ENCODE measurements around the gene ATF6. TPM values are rescaled to one million over a fixed set of nuclear protein-coding genes. Genes with fewer than 3 reads are reported as not detected.
A peak's percentile ranks its signal among the peaks of the same experiment; 100 is the strongest.
"Not testable (repeated sequence)": the region's sequence is repeated elsewhere in the genome, so short reads cannot be mapped to it uniquely, and the experiment has no call there.

Gene ATF6
- total RNA-seq, 1 donor from 2014 or later: 31.3 TPM

DNA sequence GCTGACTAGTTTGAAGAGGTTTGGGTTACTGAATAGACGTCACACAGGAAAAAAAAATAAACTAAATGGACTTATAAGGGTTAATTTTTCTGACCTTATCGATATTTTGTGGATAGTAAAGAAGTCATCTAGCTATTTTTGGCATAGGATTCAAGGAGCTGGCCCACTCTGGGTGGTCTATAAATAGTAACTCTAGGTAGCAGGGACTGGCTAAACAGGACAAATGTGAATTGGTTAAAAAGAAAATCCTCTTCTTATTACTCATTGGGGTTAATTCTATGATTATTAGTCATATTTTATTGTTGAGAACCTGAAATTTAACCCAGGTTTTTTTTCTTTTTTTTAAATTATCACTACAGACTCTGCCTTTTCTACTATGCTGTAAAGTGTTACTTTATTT, 61.7 kb downstream of the ATF6 start:
- no peak for ATAC-seq
- intact Hi-C loops (cut with DNase I): no loop called here
- TF ChIP-seq, protein P1, sequence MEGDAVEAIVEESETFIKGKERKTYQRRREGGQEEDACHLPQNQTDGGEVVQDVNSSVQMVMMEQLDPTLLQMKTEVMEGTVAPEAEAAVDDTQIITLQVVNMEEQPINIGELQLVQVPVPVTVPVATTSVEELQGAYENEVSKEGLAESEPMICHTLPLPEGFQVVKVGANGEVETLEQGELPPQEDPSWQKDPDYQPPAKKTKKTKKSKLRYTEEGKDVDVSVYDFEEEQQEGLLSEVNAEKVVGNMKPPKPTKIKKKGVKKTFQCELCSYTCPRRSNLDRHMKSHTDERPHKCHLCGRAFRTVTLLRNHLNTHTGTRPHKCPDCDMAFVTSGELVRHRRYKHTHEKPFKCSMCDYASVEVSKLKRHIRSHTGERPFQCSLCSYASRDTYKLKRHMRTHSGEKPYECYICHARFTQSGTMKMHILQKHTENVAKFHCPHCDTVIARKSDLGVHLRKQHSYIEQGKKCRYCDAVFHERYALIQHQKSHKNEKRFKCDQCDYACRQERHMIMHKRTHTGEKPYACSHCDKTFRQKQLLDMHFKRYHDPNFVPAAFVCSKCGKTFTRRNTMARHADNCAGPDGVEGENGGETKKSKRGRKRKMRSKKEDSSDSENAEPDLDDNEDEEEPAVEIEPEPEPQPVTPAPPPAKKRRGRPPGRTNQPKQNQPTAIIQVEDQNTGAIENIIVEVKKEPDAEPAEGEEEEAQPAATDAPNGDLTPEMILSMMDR (IDR thresholded peaks at IDR 0.05): no peak
- H3K4me1 ChIP-seq: no peaks in the 10 kb centered on the region
- no peak for DNase-seq
- no peak overlapping the region for H3K27ac ChIP-seq
- no peaks in the 10 kb centered on the region for H3K9me3 ChIP-seq
- peaks cover 8% of the 10 kb centered on the region for H3K36me3 ChIP-seq
- H3K27me3 ChIP-seq (ENCODE audit: low read depth): no peaks in the 10 kb centered on the region
- no peak overlapping the region for H3K4me3 ChIP-seq

DNA sequence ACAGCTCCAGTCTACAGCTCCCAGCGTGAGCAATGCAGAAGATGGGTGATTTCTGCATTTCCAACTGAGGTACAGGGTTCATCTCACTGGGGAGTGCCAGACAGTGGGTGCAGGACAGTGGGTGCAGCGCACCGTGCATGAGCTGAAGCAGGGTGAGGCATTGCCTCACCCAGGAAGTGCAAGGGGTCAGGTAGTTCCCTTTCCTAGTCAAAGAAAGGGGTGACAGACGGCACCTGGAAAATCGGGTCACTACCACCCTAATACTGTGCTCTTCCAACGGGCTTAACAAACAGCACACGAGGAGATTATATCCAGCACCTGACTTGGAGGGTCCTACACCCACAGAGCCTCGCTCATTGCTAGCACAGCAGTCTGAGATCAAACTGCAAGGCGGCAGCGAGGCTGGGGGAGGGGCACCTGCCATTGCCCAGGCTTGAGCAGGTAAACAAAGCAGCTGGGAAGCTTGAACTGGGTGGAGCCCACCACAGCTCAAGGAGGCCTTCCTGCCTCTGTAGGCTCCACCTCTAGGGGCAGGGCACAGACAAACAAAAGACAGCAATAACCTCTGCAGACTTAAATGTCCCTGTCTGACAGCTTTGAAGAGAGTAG, 66.3 kb downstream of the ATF6 start:
- not testable (repeated sequence) for DNase-seq

DNA sequence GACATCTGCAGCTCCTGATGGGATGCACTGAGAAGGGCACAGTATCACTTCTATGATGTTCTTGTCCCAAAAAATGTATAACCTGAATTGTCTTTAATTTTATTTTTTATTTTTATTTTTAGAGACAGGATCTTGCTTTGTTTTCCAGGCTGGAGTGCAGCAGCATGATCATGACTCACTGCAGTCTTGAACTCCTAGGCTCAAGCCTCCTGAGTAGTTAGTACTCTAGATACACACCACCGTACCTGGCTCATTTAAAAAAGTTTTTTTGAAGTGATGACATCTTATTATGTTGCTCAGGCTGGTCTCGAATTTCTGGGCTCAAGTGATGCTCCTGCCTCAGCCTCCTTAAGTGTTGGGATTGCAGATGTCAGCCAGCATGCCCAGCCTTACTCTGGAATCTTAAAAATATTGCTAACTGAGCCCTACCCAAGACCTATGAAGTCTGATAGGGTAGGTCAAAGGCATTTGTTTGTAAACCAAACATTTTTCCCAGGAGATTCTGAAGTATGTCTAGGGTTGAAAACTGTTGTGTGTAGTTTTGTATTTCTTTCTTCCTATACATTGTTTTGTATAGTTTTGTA, 68.9 kb downstream of the ATF6 start:
- TF ChIP-seq, protein P1 (IDR thresholded peaks at IDR 0.05): no peak
- Histone ChIP-seq H3K4me1 (no peaks in the 10 kb centered on the region), H3K27me3 (ENCODE audit: low read depth) (no peaks in the 10 kb centered on the region), H3K9me3 (no peaks in the 10 kb centered on the region), H3K36me3 (peaks cover 19% of the 10 kb centered on the region), H3K4me3 (no peak overlapping the region), H3K27ac (no peak overlapping the region)
- ATAC-seq: peak in 1 of 2 donors; percentile 36
- no peak for DNase-seq
- intact Hi-C loops (cut with DNase I): no loop called here

More for the DNA sequence above, 66.3 kb downstream of the ATF6 start:
- H3K27ac ChIP-seq; H3K4me1 ChIP-seq; ATAC-seq; H3K27me3 ChIP-seq (ENCODE audit: low read depth); intact Hi-C loops (cut with DNase I); H3K9me3 ChIP-seq; H3K36me3 ChIP-seq; H3K4me3 ChIP-seq: not testable (repeated sequence)

DNA sequence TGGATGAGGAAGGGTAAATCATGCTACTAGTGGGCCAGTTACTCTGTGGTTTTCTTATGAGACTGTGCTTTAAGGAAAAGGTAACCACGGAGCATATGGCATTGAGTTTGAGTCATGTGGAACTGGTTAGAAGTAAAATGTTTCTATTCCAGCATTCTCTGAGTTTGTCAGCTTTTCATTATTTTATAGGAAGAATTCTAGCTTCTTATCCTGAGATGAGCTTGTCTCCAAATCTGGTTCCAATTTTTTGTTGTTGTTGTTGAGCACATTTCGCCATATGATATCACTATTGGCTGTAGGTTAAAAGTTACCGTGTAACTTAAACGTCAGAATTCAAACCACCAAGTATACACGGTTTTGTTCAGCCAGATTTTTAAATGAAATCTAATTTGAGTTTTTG, 69.9 kb downstream of the ATF6 start:
- TF ChIP-seq, protein P1 (IDR thresholded peaks at IDR 0.05): no peak
- H3K9me3 ChIP-seq: no peaks in the 10 kb centered on the region
- no peak overlapping the region for H3K27ac ChIP-seq
- DNase-seq (no peak), ATAC-seq (no peak)
- H3K27me3 ChIP-seq (ENCODE audit: low read depth): no peaks in the 10 kb centered on the region
- no peak overlapping the region for H3K4me3 ChIP-seq
- no peaks in the 10 kb centered on the region for H3K4me1 ChIP-seq
- H3K36me3 ChIP-seq: peaks cover 20% of the 10 kb centered on the region
- intact Hi-C loops (cut with DNase I): no loop called here

DNA sequence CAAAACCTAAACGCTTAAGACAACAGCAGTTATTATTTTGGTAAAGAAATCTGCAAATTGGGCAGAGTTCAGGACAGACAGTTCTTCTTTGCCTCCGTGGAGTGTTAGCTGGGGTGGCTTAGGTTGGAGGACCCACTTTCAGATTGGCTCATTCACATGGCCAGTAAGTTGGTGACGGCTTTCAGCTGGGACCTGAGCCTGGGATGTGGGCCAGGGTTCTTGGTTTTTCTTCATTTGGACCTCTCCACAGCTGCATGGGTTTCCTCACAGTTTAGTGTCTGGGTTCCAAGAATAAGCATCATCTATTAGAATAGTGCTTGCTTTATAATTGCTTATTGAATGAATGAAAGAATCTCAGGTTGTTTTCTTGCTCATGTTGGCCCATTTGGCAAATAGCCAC, 72.2 kb downstream of the ATF6 start:
- H3K4me3 ChIP-seq: no peak overlapping the region
- H3K27ac ChIP-seq: no peak overlapping the region
- no peaks in the 10 kb centered on the region for H3K4me1 ChIP-seq
- TF ChIP-seq, protein P1 (IDR thresholded peaks at IDR 0.05): no peak
- intact Hi-C loops (cut with DNase I): no loop called here
- H3K9me3 ChIP-seq: no peaks in the 10 kb centered on the region
- DNase-seq (no peak), ATAC-seq (no peak)
- peaks cover 24% of the 10 kb centered on the region for H3K36me3 ChIP-seq
- no peaks in the 10 kb centered on the region for H3K27me3 ChIP-seq (ENCODE audit: low read depth)

DNA sequence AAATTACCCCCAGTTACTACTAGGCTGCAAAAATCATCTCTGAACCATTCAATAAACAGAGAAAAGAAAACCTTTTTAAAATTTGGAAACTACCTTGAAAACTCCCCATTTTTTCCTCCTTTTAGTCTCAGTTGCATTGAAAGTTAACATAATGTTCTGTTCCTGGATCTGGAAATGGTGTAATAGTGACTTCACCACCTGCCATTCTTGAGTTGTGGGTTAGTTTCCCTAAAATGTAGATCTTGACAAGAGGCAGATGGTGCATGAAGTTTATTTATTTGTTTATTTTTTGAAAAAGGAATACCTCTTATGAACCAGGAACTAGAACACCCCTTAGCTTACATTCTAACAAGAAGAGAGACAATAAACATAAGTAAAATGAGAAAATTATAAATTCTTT, 72.8 kb downstream of the ATF6 start:
- no peak for DNase-seq
- Histone ChIP-seq H3K4me1 (no peaks in the 10 kb centered on the region), H3K36me3 (peaks cover 27% of the 10 kb centered on the region), H3K27ac (no peak overlapping the region), H3K27me3 (ENCODE audit: low read depth) (no peaks in the 10 kb centered on the region), H3K4me3 (no peak overlapping the region), H3K9me3 (no peaks in the 10 kb centered on the region)
- intact Hi-C loops (cut with DNase I): no loop called here
- no peak for ATAC-seq
- TF ChIP-seq, protein P1 (IDR thresholded peaks at IDR 0.05): no peak
